Mesendoderm (in vitro differentiated cells): ENCODE data around the gene ARHGAP28.

Source experiments
- DNase-seq: peaks from one replicate; pipeline ENCODE4 v3.0.0; 2013
- H2AK5ac ChIP-seq: 2 replicates; pipeline ENCODE4 v1.6.1; 2013; ENCODE audit warnings: low read length, inconsistent platforms
- H2BK120ac ChIP-seq: 2 replicates; pipeline ENCODE4 v1.6.1; 2013; ENCODE audit warnings: low read depth, mild to moderate bottlenecking, low read length, moderate library complexity, mixed read lengths
- H2BK15ac ChIP-seq: replicated peaks from 2 replicates; pipeline ENCODE4 v1.6.1; 2013; ENCODE audit warnings: low read depth, mild to moderate bottlenecking, moderate library complexity
- H2BK5ac ChIP-seq: 2 replicates; pipeline ENCODE4 v1.6.1; 2013; ENCODE audit warnings: low read length, inconsistent platforms
- H3K18ac ChIP-seq: 2 replicates; pipeline ENCODE4 v1.6.1; 2013; ENCODE audit warnings: mild to moderate bottlenecking, low read length, mixed read lengths
- H3K23ac ChIP-seq: one replicate; pipeline ENCODE4 v1.6.1; 2013; ENCODE audit warnings: low read length
- H3K27ac ChIP-seq: 2 replicates; pipeline ENCODE4 v1.5.1; 2013; ENCODE audit warnings: low read depth, mild to moderate bottlenecking, inconsistent platforms, low read length, moderate library complexity
- H3K27me3 ChIP-seq: 2 replicates; pipeline ENCODE4 v1.6.1; 2013; ENCODE audit warnings: low read length, control low read depth, mild to moderate bottlenecking, inconsistent platforms; ENCODE audit not compliant: insufficient read depth, poor library complexity
- H3K36me3 ChIP-seq: 2 replicates; pipeline ENCODE4 v1.6.1; 2013; ENCODE audit warnings: low read length, inconsistent platforms; ENCODE audit not compliant: control insufficient read depth, insufficient read depth
- H3K4ac ChIP-seq: one replicate; pipeline ENCODE4 v1.6.1; 2013; ENCODE audit warnings: low read depth, mild to moderate bottlenecking, low read length, moderate library complexity
- H3K4me1 ChIP-seq: 2 replicates; pipeline ENCODE4 v1.6.1; 2013; ENCODE audit warnings: low read depth, low read length, inconsistent platforms; ENCODE audit not compliant: control insufficient read depth
- H3K4me2 ChIP-seq: 2 replicates; pipeline ENCODE4 v1.6.1; 2013; ENCODE audit warnings: low read length
- H3K4me3 ChIP-seq: 2 replicates; pipeline ENCODE4 v1.5.1; 2013; ENCODE audit warnings: mild to moderate bottlenecking, low read length
- H3K56ac ChIP-seq: one replicate; pipeline ENCODE4 v1.6.1; 2013; ENCODE audit warnings: low read length
- H3K79me1 ChIP-seq: 2 replicates; pipeline ENCODE4 v1.6.1; 2013; ENCODE audit warnings: low read length, inconsistent platforms
- H3K79me2 ChIP-seq: 2 replicates; pipeline ENCODE4 v1.6.1; 2013; ENCODE audit warnings: mild to moderate bottlenecking, low read length; ENCODE audit not compliant: control insufficient read depth, insufficient read depth
- H3K9ac ChIP-seq: 2 replicates; pipeline ENCODE4 v1.6.1; 2013; ENCODE audit warnings: low read length, inconsistent platforms
- H4K5ac ChIP-seq: one replicate; pipeline ENCODE4 v1.6.1; 2013; ENCODE audit warnings: low read length
- H4K8ac ChIP-seq: one replicate; pipeline ENCODE4 v1.6.1; 2013; ENCODE audit warnings: low read depth, mild to moderate bottlenecking, control low read depth, low read length, moderate library complexity
- WGBS: extraction: QIAGEN DNeasy Blood & Tissue Kit; methylation state at CpG from one replicate; pipeline ENCODE4 v1.1.7; 2013; ENCODE audit warnings: low lambda C conversion rate, missing lambda C conversion rate; ENCODE audit not compliant: insufficient coverage; ENCODE audit errors: extremely low coverage; 5-methylcytosine and 5-hydroxymethylcytosine counted together

Gene ARHGAP28

GRCh38 chr18:6737833-6738232 lies 8.3 kb downstream of the ARHGAP28 start:
- H3K4me3 ChIP-seq, result no peak overlapping the region
- no peak overlapping the region for H3K23ac ChIP-seq
- no peaks in the 10 kb centered on the region for H3K27me3 ChIP-seq
- peaks cover 4% of the 10 kb centered on the region for H3K4me1 ChIP-seq
- H3K4ac ChIP-seq, result no peak overlapping the region
- no peak overlapping the region for H3K18ac ChIP-seq
- no peak overlapping the region for H2BK15ac ChIP-seq
- no peak overlapping the region for H3K9ac ChIP-seq
- H4K5ac ChIP-seq, result no peak overlapping the region
- H3K27ac ChIP-seq, result no peak overlapping the region
- no peak overlapping the region for H2BK120ac ChIP-seq
- no peaks in the 10 kb centered on the region for H3K79me1 ChIP-seq
- no peaks in the 10 kb centered on the region for H3K36me3 ChIP-seq
- no peak overlapping the region for H2AK5ac ChIP-seq
- no peak overlapping the region for H3K4me2 ChIP-seq
- no peak overlapping the region for H3K56ac ChIP-seq
- no peaks in the 10 kb centered on the region for H3K79me2 ChIP-seq
- H2BK5ac ChIP-seq, result no peak overlapping the region
- no peak for DNase-seq
- no peak overlapping the region for H4K8ac ChIP-seq

DNA sequence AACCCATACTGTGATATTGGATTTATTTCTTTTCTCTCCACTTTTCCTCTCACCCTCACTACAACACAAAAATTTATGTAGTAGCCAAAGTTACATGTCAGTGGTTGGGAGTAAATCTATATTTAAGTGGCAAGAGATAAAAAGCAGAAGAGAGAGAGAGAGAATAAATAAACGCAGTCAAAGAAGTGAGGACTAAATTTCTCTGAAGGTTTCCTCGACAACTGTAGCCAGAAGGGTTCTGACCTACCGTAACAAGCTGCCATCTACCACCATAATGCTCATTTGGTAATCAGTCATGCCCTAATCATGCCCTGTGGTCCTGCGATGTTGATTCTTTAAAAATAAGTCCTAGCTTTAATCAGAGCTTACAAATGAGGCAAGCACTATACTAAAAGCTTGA lies 9.1 kb downstream of the ARHGAP28 start:
- no peak overlapping the region for H3K23ac ChIP-seq
- H2BK5ac ChIP-seq, result no peak overlapping the region
- no peak for DNase-seq
- H4K8ac ChIP-seq, result no peak overlapping the region
- H3K36me3 ChIP-seq, result no peaks in the 10 kb centered on the region
- H3K79me2 ChIP-seq, result no peaks in the 10 kb centered on the region
- no CpG with 5 or more reads among the region's 4 CpGs for WGBS
- H2BK120ac ChIP-seq, result no peak overlapping the region
- no peak overlapping the region for H2AK5ac ChIP-seq
- peak overlapping the region; percentile 75 for H3K18ac ChIP-seq
- H3K27ac ChIP-seq, result no peak overlapping the region
- no peak overlapping the region for H3K4ac ChIP-seq
- H3K9ac ChIP-seq, result no peak overlapping the region
- H3K79me1 ChIP-seq, result no peaks in the 10 kb centered on the region
- no peaks in the 10 kb centered on the region for H3K27me3 ChIP-seq
- H2BK15ac ChIP-seq, result peak overlapping the region; percentile 36
- H3K4me3 ChIP-seq, result no peak overlapping the region
- H3K56ac ChIP-seq, result no peak overlapping the region
- H3K4me2 ChIP-seq, result no peak overlapping the region
- H3K4me1 ChIP-seq, result peaks cover 4% of the 10 kb centered on the region
- no peak overlapping the region for H4K5ac ChIP-seq

DNA sequence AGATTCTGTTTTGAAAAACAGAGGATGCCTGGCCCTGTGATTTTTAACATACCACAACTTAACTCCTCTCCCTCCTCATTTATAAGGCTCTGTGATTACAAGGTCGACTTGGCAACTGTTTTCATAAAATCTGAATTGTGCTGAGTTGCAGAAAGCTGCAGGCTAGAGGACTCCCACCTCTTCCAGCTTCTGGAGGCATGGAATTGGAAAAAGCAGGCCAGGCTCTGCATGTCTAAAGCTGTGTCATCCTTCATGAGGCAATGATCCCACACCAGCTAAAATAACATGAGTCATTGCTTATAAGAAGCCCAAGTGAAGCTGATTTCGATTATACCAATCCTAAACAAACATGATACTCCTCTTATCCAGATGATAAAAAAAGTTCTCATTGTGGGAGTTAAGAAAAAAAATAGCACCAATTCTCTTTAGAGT lies 11.7 kb downstream of the ARHGAP28 start:
- no peak overlapping the region for H3K9ac ChIP-seq

DNA sequence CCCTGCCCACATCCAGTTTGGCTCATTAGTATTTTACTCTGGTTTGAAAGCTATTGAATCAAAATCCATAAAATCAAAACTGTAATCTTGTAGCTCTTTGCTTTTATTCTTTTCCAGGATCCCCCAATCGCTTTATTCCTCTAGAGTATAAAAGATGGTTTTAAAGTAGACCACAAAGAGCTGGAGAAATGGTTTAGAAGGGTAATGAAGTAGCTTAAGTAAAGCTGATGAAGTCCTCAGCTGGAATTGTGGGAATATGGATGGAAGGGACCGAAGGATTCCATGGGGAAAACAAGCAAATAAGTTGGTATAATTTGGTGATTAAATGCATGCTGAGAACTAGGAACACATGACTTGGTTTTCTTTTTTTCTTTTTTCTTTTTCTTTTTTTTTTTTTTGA lies 12.3 kb downstream of the ARHGAP28 start:
- Histone ChIP-seq H3K18ac (no peak overlapping the region), H3K9ac (no peak overlapping the region), H2BK15ac (peak overlapping the region; percentile 86), H3K4me2 (no peak overlapping the region), H4K5ac (no peak overlapping the region), H3K36me3 (no peaks in the 10 kb centered on the region), H3K4me1 (peaks cover 7% of the 10 kb centered on the region), H3K79me2 (no peaks in the 10 kb centered on the region), H2BK120ac (no peak overlapping the region), H3K23ac (no peak overlapping the region), H4K8ac (no peak overlapping the region), H3K79me1 (peaks cover 3% of the 10 kb centered on the region), H2BK5ac (no peak overlapping the region), H2AK5ac (no peak overlapping the region), H3K56ac (no peak overlapping the region), H3K27ac (no peak overlapping the region), H3K27me3 (no peaks in the 10 kb centered on the region), H3K4ac (no peak overlapping the region), H3K4me3 (no peak overlapping the region)
- WGBS, result no CpG with 5 or more reads among the region's 2 CpGs
- no peak for DNase-seq

More for the DNA sequence above, 11.7 kb downstream of the ARHGAP28 start:
- peak overlapping the region; percentile 46 for H3K4ac ChIP-seq
- H3K23ac ChIP-seq, result no peak overlapping the region
- no peak overlapping the region for H4K5ac ChIP-seq
- no peak overlapping the region for H2AK5ac ChIP-seq
- no peaks in the 10 kb centered on the region for H3K79me2 ChIP-seq
- DNase-seq, result peak; percentile 86
- H3K18ac ChIP-seq, result peak overlapping the region; percentile 85
- WGBS, result no CpG with 5 or more reads among the region's 2 CpGs
- H3K36me3 ChIP-seq, result no peaks in the 10 kb centered on the region
- H2BK120ac ChIP-seq, result no peak overlapping the region
- H3K79me1 ChIP-seq, result peaks cover 3% of the 10 kb centered on the region
- H3K4me2 ChIP-seq, result no peak overlapping the region
- peaks cover 7% of the 10 kb centered on the region for H3K4me1 ChIP-seq
- H2BK15ac ChIP-seq, result peak overlapping the region; percentile 19
- H4K8ac ChIP-seq, result no peak overlapping the region
- peak overlapping the region; percentile 37 for H3K56ac ChIP-seq
- H3K4me3 ChIP-seq, result no peak overlapping the region
- peak overlapping the region; percentile 37 for H3K27ac ChIP-seq
- H3K27me3 ChIP-seq, result no peaks in the 10 kb centered on the region
- no peak overlapping the region for H2BK5ac ChIP-seq

DNA sequence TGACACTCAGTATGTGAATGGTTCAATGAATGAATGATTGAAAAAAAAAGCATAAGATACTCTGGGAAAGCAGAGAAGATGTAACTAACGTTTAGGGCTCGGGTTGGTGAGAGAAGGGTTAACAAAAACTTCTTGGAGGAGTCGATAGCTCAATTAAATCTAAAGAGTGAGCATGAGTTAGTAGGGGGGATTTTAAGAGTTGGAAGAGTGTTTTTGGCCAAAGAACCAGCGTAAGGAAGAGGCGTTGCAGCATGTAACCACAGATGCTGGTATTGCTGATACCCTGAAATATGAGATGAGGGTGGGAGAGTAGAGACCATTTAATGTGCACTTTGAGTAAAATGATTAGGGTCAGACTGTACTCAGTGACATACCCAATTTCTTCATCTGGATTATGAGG lies 14.5 kb downstream of the ARHGAP28 start:
- Histone ChIP-seq H3K18ac (peak overlapping the region; percentile 31), H3K56ac (no peak overlapping the region), H3K4me2 (no peak overlapping the region), H2BK15ac (no peak overlapping the region), H3K4me1 (peaks cover 5% of the 10 kb centered on the region), H3K23ac (no peak overlapping the region), H3K4ac (no peak overlapping the region), H2AK5ac (no peak overlapping the region), H3K4me3 (no peak overlapping the region), H3K79me1 (peaks cover 3% of the 10 kb centered on the region), H3K36me3 (no peaks in the 10 kb centered on the region), H4K5ac (no peak overlapping the region), H3K27me3 (no peaks in the 10 kb centered on the region), H3K27ac (no peak overlapping the region), H4K8ac (no peak overlapping the region), H3K79me2 (no peaks in the 10 kb centered on the region), H2BK120ac (no peak overlapping the region), H2BK5ac (no peak overlapping the region), H3K9ac (no peak overlapping the region)
- no CpG with 5 or more reads among the region's 5 CpGs for WGBS
- DNase-seq, result no peak

DNA sequence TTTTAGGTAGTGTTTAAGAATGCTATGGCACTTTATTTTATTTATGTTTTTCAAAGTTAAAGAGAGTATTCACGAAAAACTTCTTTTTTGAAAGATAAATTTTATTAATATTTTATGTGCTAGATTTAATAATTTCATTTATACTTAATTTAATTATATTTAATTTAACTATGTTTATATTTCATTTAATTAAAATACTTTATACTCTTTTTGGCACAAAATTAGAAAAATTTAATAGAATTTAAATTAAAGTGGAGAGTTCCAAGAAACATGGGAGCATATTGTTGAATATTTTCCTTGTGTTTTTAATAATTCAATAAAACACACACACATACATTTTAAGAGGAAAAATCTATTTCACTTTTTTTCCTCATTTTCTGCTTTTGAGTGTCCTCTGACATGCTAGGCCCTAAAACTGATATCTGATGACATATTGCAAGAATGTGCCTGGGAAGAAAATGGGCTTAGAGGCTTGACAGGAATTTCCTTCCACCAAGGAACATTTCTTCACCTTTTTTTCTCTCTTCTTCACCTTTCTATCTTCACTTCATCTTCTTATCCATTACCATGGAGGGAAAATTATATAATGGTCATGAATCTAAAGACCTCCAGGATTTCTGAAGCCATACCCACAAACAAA lies 15.4 kb downstream of the ARHGAP28 start:
- no peak overlapping the region for H3K4me2 ChIP-seq
- H3K4me1 ChIP-seq, result peaks cover 5% of the 10 kb centered on the region
- H2BK5ac ChIP-seq, result no peak overlapping the region
- DNase-seq, result peak; percentile 83
- H3K36me3 ChIP-seq, result no peaks in the 10 kb centered on the region
- H3K79me1 ChIP-seq, result peaks cover 3% of the 10 kb centered on the region
- H3K9ac ChIP-seq, result no peak overlapping the region
- no peaks in the 10 kb centered on the region for H3K27me3 ChIP-seq
- H2AK5ac ChIP-seq, result no peak overlapping the region
- no peak overlapping the region for H2BK15ac ChIP-seq
- H3K18ac ChIP-seq, result no peak overlapping the region
- H2BK120ac ChIP-seq, result no peak overlapping the region
- no peak overlapping the region for H3K56ac ChIP-seq
- no peak overlapping the region for H3K27ac ChIP-seq
- H3K79me2 ChIP-seq, result no peaks in the 10 kb centered on the region
- 100% methylated on average over 1 of the region's 1 CpG for WGBS
- no peak overlapping the region for H3K4ac ChIP-seq
- H4K8ac ChIP-seq, result no peak overlapping the region
- H3K23ac ChIP-seq, result no peak overlapping the region
- H3K4me3 ChIP-seq, result no peak overlapping the region
- no peak overlapping the region for H4K5ac ChIP-seq
